HepG2 (cell line): ENCODE results near the gene OPTN. TPM values are rescaled to one million over a fixed set of nuclear protein-coding genes. Genes with fewer than 3 reads are reported as not detected.

Experiments used
- E2F5 ChIP-seq: sonication (generic); formaldehyde crosslinking; conservative IDR thresholded peaks from 2 replicates; pipeline ENCODE4 v1.4.0; 2020; ENCODE audit warnings: missing genetic modification reagents
- FOXC1 ChIP-seq: sonication (generic); formaldehyde crosslinking; IDR thresholded peaks from 2 replicates; pipeline ENCODE4 v1.8.0; 2022; ENCODE audit warnings: mild to moderate bottlenecking, missing genetic modification reagents, borderline replicate concordance
- FOXK1 ChIP-seq: sonication (generic); formaldehyde crosslinking; IDR thresholded peaks from 2 replicates; pipeline ENCODE4 v1.4.0; 2020; ENCODE audit warnings: low read depth, missing genetic modification reagents, borderline replicate concordance
- FOXM1 ChIP-seq: sonication (generic); formaldehyde crosslinking; IDR thresholded peaks from 2 replicates; pipeline ENCODE4 v1.5.0; 2020; ENCODE audit warnings: missing genetic modification reagents
- FOXO4 ChIP-seq: sonication (generic); formaldehyde crosslinking; conservative IDR thresholded peaks from 2 replicates; pipeline ENCODE4 v1.8.1; 2023; ENCODE audit warnings: missing genetic modification reagents
- REL ChIP-seq: sonication (generic); formaldehyde crosslinking; conservative IDR thresholded peaks from 2 replicates; pipeline ENCODE4 v1.8.0; 2022; ENCODE audit warnings: mild to moderate bottlenecking, missing genetic modification reagents, moderate library complexity
- SIN3A ChIP-seq: IDR thresholded peaks from 2 replicates; pipeline ENCODE4 v1.6.1; 2011; ENCODE audit warnings: low read depth, mild to moderate bottlenecking, control low read depth, low read length, borderline replicate concordance
- SKI ChIP-seq: fragments of 450-650 bp; IDR thresholded peaks from one replicate; pipeline ENCODE4 v1.6.1; 2018; ENCODE audit warnings: mild to moderate bottlenecking; ENCODE audit not compliant: partially characterized antibody
- TFDP1 ChIP-seq: IDR thresholded peaks from 2 replicates; pipeline ENCODE4 v1.6.1; 2016; ENCODE audit warnings: missing compliant biosample characterization, missing genetic modification reagents, borderline replicate concordance
- TP53 ChIP-seq: sonication (generic); formaldehyde crosslinking; conservative IDR thresholded peaks from 2 replicates; pipeline ENCODE4 v1.4.0; 2020; ENCODE audit warnings: missing genetic modification reagents
- ZBED4 ChIP-seq: sonication (generic); formaldehyde crosslinking; IDR thresholded peaks from 2 replicates; pipeline ENCODE4 v1.4.0; 2020; ENCODE audit warnings: missing genetic modification reagents, borderline replicate concordance
- ZNF101 ChIP-seq: sonication (generic); formaldehyde crosslinking; IDR thresholded peaks from 2 replicates; pipeline ENCODE4 v1.4.0; 2020; ENCODE audit warnings: mild to moderate bottlenecking, low read depth, missing genetic modification reagents, borderline replicate concordance
- ZNF207 ChIP-seq: fragments of 450-650 bp; IDR thresholded peaks from 2 replicates; pipeline ENCODE4 v1.6.1; 2016; ENCODE audit warnings: antibody characterized with exemption, borderline replicate concordance
- ZNF382 ChIP-seq: sonication (generic); formaldehyde crosslinking; IDR thresholded peaks from 2 replicates; pipeline ENCODE4 v1.5.0; 2020; ENCODE audit warnings: missing genetic modification reagents, mild to moderate bottlenecking, borderline replicate concordance
- ZNF563 ChIP-seq: sonication (generic); formaldehyde crosslinking; IDR thresholded peaks from 2 replicates; pipeline ENCODE4 v1.8.0; 2022; ENCODE audit warnings: mild to moderate bottlenecking, moderate library complexity, missing genetic modification reagents
- ZXDC ChIP-seq: sonication (generic); formaldehyde crosslinking; IDR thresholded peaks from 2 replicates; pipeline ENCODE4 v1.5.0; 2020; ENCODE audit warnings: mild to moderate bottlenecking, missing genetic modification reagents
- polyA plus RNA-seq, 8 experiments: library from polyadenylated mRNA; depleted of rRNA in 3 of 8; stranded (reverse) in 7 of 8; unstranded in 1 of 8; fragments of >200 nt; fragmentation: Illumina TruSeq in 4 of 8; extraction: Trizol in 4 of 8; gene quantifications; 2 replicates each; pipeline versions ENCODE4 v1.2.1 to v1.2.3, GENCODE V29; 2011 to 2016; ENCODE audit warnings: low read depth in 4 of 8, missing spikeins in 1 of 8, mixed read lengths in 1 of 8; ENCODE audit not compliant: insufficient read depth in 1 of 8
- total RNA-seq, 5 experiments: library from RNA; depleted of rRNA; stranded (reverse); fragments of >200 nt; fragmentation: Illumina TruSeq; extraction: Trizol; gene quantifications; 2 replicates each; pipeline ENCODE4 v1.2.3, GENCODE V29; 2016; ENCODE audit warnings: low read depth in 1 of 5

The OPTN gene
- total and polyA plus RNA-seq, 2 of the 13 experiments (the other 11 are each of a cell fraction or from before 2014, with no cell fraction given) = 13.4 to 46.6 TPM

- TF ChIP-seq E2F5 (CRISPR knock-in tag) (peak; percentile 95), ZXDC (CRISPR knock-in tag) (no peak), REL (CRISPR knock-in tag) (0 out of 2 replicates have a peak, but pooled peaks have one; percentile 26), ZBED4 (CRISPR knock-in tag) (0 out of 2 replicates have a peak, but pooled peaks have one; percentile 38), ZNF563 (CRISPR knock-in tag) (peak; percentile 74; the same call in 1 of the 2 replicates), ZNF382 (CRISPR knock-in tag) (no peak), FOXC1 (CRISPR knock-in tag) (peak; percentile 65; the same call in 1 of the 2 replicates), SKI (no peak), SIN3A (peak; percentile 99), FOXO4 (CRISPR knock-in tag) (0 out of 2 replicates have a peak, but pooled peaks have one; percentile 12), TFDP1 (peak; percentile 99), FOXM1 (CRISPR knock-in tag) (no peak), TP53 (CRISPR knock-in tag) (no peak), FOXK1 (peak; percentile 41; the same call in 1 of the 2 replicates), ZNF207 (no peak), ZNF101 (no peak)
These were observed 61.2 kb downstream of the OPTN start, which contains the start of gene MCM10 (continued) for GRCh38 chr10:13160934-13161856.
